Suprapubic skin (tissue), 3 donors: ENCODE results near the gene TAS1R1.

Experiments
- EP300 ChIP-seq: sonication (generic); formaldehyde crosslinking; IDR thresholded peaks from one replicate; pipeline ENCODE4 v1.6.1; 2017; ENCODE audit warnings: antibody characterized with exemption
- TF ChIP-seq, protein P1 (sequence below), 2 donors: fragments of 200-600 bp in 1 of 2; fragments of 450-650 bp in 1 of 2; sonication (generic) in 1 of 2; IDR thresholded peaks; one replicate each; pipeline ENCODE4 v1.5.1; 2016 to 2019; ENCODE audit warnings: antibody characterized with exemption in 2 of 2, mild to moderate bottlenecking in 1 of 2, moderate library complexity in 1 of 2

GRCh38 chr1:6512908-6513280 lies 42.2 kb upstream of the TAS1R1 start:
- TF ChIP-seq, protein P1, sequence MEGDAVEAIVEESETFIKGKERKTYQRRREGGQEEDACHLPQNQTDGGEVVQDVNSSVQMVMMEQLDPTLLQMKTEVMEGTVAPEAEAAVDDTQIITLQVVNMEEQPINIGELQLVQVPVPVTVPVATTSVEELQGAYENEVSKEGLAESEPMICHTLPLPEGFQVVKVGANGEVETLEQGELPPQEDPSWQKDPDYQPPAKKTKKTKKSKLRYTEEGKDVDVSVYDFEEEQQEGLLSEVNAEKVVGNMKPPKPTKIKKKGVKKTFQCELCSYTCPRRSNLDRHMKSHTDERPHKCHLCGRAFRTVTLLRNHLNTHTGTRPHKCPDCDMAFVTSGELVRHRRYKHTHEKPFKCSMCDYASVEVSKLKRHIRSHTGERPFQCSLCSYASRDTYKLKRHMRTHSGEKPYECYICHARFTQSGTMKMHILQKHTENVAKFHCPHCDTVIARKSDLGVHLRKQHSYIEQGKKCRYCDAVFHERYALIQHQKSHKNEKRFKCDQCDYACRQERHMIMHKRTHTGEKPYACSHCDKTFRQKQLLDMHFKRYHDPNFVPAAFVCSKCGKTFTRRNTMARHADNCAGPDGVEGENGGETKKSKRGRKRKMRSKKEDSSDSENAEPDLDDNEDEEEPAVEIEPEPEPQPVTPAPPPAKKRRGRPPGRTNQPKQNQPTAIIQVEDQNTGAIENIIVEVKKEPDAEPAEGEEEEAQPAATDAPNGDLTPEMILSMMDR (IDR thresholded peaks at IDR 0.05), result no peak
- no peak for TF ChIP-seq EP300
